Stimulated activated CD8-positive, alpha-beta memory T cell treated with anti-CD3 and anti-CD28 coated beads, Interleukin-7, amount 100 ng/mL, for 4 hours (primary cell): Measurements from ENCODE around the gene NFIX.
A peak's percentile ranks its signal among the peaks of the same experiment; 100 is the strongest.

Source experiments
- DNase-seq, 2 donors: peaks; one replicate each; pipeline ENCODE4 v3.0.0-alpha.2; 2020; ENCODE audit warnings: low read depth in 2 of 2

NFIX gene

DNA sequence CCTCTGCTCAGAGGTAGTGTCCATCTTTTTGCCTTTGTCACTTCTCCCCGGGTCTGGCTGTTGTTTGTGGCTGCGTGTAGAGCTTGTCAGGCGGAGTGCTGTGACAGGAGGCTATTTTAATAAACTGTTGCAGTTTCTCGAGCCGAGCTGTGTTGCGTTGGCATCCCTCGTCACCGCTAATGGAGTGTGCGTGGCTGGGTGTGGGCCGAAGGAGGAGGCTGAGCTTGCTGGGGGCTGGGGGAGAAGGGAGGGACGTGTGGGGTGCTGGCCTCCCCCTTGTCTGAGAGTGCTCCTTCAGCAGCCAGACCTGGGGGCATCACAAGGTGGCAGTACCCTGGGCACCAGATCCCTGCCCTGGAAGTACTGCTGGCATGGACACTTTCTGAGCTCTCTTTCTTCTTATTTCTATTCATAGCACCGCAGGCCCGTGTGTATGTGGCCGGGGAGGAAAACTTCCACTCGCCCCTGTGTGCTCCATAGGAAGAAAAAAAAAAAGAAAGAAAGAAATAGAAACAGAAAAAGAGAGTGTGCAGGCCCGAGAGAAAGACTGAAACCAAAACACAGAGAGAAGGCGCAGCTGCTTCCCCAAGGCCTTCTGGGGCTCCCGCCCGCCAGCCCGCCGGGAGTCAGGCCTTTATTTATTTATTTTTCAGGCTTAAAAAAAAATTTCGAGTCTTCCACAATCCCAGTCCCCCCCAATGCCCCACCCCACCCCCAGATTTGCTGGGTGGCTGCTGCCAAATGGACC lies 27.0 kb downstream of the NFIX start:
- DNase-seq: no peak

DNA sequence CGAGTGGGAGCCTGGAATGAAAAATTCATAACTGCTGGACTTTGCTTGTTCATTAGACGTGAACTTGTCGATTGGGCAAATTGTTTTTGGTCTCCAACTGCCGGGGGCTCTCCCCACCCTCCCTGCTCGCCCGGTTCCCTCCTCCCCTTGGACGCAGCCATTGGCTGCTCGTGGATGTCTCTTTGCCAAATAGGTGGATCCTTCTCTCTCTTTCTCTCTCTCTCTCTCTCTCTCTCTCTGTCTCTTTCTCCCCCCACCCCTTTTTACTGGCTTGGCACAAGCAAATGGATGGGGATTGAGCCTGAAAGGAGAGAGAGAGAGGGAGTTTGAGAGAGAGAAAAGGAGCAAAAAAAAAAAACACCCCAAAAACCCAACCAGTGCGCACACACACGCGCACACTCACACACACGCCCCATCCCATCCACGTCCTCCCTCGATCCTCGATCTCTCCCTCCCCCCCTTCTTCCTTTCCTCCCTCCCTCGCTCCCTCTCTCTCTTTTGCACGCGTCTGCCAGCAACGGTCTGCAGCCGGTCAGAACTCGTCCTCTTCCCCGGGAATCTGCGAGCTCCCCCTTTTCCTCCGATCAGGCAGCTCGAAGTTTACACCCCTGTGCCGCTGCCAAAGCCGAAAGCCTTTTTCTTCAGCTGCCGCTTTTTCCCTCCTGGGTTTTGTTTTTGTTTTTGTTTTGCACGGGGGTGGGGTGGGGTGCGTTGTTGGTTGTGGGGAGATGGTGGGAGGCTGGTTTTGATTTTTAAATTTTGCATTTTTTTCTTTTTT lies 27.8 kb downstream of the NFIX start:
- DNase-seq: no peak

DNA sequence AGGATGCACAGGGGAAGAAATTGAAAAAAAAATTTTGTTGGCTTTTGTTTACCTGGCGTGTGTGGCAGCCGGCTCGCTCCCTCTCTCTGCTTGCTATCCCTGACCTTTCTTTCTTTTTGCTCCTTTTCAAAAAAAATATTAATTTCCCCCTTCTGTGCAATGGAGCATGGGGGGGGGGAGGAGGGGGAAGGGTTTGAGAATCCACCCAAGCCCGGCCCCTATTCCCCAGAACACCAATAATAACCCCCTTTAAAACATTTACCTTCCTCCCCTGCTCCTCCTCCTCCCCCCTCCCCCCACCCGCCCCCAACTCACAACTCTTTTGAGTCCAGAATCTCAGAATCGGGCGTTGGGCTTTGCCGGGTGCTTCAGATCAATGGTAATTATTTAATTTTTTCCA lies 28.4 kb downstream of the NFIX start:
- no peak for DNase-seq

DNA sequence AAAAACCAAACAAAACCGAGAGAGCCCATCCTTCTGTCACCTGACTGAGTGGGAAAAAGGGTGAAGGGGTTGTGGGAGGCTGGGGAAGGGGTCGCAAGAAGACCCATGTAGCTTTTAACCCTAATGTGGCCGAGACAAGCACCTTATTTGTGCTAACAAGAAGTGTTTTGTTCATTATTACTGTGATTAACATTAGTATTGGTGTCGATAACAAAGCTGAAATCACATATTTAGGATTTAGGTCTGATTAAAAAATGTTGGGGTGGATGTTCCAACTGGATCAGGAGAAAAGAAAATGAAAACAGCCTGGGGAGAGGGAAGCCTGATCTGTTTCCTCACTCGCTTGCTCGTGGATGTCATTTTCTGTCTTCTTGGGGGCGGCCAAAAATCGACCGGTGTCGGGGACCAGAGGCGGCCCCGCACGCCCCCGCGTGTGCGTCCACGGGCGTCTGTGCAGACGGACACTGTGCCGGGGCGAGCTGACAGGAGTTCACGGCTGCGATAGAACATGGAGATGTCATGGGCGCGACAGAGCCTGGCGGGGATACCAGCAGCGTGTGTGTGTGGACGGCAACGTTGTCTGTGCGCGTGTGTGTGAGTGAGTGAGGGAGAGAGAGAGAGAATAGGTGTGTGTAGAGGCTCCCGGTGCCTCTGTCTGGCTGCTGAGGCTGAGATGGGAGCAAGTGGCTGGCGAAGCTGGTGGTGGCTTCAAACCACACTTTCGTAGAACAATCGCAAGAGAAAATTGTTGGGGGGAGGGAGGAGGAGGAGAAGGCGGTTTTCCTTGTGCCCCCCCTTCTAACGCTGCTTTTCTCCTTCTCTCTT lies 29.1 kb downstream of the NFIX start:
- no peak for DNase-seq

DNA sequence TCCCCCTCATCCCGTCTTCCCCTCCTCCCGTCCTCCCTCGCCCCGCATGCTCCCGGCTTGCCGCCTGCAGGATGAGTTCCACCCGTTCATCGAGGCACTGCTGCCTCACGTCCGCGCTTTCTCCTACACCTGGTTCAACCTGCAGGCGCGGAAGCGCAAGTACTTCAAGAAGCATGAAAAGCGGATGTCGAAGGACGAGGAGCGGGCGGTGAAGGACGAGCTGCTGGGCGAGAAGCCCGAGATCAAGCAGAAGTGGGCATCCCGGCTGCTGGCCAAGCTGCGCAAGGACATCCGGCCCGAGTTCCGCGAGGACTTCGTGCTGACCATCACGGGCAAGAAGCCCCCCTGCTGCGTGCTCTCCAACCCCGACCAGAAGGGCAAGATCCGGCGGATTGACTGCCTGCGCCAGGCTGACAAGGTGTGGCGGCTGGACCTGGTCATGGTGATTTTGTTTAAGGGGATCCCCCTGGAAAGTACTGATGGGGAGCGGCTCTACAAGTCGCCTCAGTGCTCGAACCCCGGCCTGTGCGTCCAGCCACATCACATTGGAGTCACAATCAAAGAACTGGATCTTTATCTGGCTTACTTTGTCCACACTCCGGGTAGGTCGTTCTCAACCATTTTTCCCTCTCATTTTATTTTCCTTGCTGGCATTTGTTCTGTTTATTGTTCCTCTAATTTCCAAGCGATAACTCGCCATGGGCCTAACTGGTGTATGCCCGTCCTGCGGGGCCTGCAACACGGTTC lies 29.8 kb downstream of the NFIX start:
- no peak for DNase-seq

DNA sequence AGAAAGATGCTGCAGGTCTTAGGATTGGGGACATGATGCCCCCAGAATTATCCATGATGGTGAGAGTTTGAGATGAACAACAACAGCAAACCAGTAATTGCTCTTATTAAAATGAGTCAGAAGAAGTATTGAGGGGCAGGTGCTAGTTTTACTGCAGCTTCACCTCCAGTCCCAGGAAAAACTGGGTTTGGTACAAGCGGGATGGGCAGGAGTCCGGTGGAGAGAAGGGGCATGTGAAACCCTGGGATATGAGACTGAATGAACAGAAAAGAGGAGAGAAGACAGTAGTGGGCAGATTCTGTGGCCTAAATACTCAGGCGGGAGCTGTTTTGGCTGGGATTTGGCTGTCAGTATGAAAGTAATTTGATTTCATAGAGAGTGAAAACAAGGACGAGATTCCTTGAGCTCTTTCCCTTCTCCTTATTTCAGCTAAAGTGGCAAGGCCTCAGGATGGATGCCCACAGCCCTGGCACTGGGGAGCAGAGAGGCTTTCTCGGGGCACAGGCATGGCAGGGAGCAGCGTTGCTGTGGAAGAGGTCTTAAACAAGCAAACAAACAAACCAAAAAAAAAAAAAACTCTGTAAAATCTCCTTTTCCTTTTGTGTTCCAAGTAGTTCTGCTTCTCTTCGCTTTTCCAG lies 30.7 kb downstream of the NFIX start:
- no peak for DNase-seq

DNA sequence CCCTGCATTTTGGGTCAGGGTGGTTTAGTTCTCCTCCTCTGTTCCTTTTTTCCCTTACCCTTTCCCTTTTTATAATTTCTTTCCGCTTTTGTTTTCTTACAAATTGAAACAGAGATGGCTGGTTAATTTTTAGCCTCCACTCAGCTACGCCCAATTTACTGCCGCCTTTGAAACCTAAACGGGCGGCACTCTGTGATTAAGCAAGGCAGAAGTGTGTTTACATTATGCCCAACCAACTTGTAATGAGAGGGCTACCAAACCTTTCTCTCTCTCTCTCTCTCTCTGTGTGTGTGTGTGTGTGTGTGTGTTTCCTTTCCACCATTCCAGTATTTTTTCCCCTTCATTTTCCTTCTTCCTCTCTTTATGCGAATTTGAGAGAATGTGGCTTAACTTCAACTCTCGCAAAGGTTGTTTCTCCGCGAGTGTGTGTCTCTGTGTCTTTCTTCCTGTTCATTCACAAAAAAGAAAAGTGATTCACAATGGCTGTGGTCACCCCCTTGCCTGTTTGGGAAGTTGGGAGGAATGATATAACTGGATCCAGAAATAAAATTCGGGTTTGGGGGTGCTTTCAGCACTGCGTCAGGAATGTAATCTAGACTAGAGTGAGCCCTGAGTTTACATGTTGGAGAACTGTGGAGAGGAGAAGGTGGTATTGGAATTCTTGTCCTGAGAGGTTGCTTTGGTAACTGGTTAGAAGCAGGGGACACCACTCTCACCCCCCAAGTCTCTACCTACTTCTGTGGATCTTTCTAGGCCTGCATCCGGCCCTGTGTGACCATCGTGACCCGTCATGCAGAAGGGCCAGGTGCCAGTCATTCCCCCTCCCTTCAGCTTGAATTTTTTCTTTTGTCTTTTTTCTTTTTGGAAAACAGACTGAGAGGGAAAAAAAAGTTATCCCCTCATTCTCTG lies 31.4 kb downstream of the NFIX start:
- no peak for DNase-seq

DNA sequence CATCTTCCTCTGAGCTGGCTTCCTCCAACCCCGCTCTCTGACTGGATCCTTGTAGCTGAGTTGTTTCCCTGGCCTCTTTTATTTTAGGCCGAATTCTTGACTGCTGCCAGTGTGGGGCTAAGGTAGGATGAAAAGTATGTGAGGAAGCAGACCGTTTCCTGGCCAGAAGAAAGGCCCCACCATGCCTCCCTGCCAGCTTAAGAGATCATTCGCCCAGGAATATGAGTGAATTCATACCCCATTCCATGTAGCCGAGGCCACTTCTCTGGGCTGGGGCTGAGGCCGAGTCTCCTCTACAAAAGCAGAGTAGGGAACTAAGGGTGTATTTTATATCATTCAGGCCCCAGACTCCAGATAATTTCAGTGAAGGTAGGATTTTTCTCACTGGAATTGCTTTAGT lies 32.3 kb downstream of the NFIX start:
- no peak for DNase-seq

DNA sequence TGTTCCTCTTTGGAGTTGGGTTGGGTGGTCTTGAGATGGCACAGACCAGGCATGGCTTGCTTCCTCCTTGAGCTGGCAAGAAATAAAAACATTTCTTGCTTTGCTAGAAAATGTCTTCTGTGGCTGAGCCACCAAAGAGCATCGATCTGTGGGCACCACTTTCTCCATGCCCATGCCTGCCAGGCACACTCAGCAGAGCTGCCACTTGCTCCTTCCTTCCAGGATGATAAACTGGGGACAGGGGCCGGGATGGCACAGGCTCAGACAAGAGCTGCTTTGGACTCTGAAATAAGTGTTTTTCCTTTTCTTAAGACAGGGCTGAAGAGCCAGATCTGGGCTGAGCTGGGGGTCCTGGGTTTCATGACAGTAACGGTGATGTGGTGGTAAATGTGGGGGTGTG lies 32.8 kb downstream of the NFIX start:
- no peak for DNase-seq

DNA sequence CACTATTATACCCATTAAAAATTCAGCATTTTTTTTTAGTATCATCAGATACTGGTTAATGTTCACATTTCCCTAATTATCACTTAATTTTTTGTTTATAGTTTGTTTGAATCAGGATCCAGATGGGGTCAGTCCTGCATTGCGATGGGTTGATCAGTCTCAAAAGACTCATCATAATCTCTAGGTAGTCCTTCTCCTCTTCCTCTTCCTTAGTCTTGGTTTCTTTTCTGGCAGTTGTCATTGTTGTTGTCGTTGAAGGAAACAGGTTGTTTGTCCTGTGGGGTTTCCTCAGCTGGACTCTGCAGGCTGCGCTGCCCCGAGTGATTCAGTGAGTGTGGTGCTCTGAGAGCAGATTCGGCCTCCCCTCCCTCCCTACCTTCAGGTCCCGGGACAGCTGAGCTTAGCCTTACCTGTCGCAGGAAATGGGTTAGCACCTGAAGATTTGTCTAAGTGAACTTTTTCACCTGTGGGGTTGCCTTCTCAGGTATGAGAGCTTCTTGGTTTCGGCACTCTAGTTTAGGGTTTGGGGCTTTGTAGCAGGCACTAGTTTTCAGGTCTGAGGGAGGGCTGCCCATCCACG lies 34.1 kb downstream of the NFIX start:
- no peak for DNase-seq

DNA sequence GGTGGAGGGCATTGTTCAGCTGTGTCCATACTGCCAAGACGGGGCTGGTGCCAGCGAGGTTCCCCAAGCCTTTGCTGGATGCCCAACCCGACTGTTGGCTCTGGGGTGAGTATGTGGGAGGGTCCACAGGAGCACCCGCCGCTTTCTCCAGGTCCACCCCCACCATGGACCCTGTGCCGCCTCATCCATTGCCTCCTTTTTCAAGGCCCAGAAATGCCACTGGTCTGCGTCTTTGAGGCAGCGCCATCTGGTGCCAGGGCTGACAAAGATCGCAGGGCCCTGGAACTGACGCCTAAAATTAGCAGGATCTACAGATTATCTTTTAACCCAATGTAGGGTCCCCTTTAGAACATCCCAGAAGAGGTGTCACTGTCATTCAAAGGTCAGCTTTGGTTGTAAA lies 34.6 kb downstream of the NFIX start:
- DNase-seq: no peak

DNA sequence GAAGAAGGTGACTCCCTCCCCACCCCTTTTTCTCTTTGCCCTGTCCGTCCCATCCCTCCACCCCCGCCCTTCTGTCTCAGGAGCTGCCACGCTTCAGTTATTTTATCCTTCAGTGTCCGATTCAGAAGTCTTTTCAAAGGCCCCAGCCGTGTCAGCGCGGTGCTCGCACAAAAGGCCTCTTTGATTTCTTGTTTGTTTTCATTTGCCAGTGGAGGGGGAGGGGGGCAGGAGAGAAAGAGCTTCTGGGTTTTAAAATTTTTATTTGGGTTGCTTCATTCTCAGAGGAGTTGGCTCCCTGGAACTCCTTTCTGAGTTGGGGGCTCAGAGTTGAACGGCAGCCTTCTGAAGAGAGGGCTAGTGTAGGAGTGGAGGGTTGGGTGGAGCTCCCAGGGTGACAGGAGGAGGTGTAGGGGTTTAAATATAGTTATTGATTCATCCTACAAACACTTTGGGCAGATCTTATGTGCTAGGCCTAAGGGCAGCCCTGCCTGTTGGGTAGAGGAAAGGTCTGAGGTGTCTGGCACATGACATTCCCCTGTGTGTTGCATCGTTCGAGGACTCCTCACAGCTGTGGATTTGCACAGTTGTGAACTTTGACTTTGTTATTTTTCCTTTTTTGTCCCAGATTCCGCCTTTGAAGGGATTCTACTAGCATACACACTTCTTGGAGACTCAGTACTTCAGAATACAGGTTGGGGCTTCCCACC lies 36.8 kb downstream of the NFIX start:
- no peak for DNase-seq

DNA sequence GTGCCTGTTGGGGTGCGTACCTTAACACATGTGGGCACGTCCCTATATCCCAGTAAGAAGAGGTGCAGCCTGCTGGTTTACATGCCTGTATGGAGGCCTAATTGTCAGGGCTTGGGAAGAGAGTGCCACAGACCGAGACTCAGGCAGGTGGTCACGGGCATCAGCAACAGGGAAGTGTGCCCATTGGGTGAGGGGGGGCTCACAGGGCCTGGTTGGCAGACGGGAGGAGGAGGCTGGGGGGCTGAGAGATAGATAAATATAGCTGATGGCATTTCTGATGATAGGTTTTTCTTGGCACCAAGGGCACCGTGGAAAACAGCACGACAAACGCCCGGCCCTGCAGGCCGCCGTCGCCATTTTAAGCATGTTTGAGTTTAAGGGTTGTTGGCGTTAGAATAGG lies 37.6 kb downstream of the NFIX start:
- DNase-seq: no peak

DNA sequence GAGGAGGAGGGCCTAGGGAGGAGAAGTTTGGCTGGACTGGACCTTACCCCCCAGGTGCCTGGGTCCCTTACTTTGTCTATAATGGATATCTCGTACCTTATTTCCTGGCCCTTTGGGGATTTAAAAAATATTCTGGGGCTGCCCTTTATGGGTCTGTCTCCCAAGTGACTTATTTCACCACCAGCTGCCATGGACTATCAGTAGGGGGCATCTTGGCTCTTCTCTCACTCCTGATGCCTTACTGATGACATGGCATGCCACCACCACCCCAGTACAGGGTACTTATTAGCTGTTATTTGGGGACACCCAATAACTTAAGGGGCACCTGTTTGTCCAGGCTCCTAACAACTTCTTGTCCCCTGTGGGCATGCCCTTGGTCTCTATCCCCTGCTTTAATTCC lies 38.0 kb downstream of the NFIX start:
- DNase-seq: no peak

DNA sequence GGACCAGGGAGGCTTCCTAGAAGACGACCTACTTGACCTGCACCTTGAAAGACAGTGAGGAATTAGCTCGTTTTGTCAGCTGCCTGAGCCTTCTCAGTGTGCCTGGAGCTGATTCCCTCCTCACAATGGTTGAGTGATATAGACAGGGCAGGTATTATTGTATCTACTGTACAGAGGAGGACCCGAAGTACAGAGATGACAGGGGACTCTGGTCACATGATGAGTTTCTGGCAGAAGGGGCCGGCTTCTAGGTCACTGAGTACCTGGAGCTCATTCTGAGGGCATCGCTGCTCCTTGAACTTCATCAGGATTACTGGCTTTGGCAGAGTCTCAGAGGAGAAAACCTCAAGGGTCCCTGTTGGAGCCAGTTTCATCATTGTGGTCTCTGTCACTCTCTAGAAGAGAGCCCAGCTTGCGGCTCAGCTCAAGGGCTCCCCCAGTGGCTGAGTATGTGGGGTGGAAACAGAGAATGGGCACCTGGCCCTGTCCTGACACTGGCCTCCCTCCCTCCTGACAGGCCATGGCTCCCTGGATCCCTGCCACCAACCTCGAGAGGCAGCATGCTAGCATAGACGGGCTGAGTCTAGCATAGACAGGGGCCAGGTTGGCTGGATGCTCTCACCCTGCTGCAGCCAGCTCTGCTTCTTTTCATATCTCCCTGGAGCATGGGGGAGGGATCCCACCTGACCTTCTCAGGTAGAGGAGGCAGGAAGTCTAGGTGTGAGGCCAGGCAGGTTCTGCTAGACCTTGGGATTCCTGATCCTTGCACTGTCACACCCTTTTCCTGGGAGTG lies 38.7 kb downstream of the NFIX start:
- peak; percentile 8 to 25 for DNase-seq

DNA sequence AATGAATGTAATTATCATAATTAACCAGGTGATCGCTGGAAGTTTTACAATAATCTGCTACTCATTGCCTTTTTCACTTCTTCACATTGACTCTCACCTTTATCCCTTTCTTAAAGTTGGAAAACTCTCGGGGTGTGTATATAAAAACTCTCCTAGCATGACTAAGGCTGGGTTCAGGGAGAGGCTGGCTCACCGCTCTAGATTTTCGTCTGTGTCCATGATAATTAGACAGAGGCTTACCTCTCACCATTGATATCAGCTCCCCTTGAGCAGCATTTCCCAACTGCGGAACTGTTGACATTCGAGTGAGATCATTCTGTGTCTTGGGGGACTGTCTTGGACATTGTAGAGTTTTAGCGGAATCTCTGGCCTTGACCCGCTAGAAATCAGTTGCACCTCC lies 39.4 kb downstream of the NFIX start:
- DNase-seq: no peak

DNA sequence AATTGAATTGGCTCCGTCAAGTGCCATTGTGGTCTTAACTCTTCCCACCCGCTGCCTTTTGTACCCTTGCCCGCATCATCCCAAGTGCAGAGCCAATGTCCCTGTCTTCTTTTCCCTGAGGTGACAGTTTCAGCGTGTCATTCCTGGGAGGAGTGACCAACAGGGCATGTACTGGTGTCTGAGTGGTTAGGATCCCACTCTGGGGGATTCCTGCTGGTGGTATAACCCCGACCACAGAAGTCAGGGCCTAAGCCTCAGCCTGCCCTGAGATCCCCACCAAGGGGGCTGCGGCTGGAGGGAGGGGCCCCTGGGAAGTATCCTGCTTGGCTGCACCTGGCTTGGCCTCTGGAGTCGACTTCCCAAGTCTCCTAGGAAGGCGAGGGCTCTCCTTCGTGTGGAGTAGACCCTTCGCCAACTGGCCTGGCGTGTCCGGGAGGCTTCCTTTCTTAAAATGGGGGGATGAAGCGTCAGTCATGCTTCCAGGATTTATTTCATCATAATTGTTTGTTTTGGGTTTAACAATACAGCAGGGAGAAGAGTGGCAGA lies 40.6 kb downstream of the NFIX start:
- DNase-seq: no peak

DNA sequence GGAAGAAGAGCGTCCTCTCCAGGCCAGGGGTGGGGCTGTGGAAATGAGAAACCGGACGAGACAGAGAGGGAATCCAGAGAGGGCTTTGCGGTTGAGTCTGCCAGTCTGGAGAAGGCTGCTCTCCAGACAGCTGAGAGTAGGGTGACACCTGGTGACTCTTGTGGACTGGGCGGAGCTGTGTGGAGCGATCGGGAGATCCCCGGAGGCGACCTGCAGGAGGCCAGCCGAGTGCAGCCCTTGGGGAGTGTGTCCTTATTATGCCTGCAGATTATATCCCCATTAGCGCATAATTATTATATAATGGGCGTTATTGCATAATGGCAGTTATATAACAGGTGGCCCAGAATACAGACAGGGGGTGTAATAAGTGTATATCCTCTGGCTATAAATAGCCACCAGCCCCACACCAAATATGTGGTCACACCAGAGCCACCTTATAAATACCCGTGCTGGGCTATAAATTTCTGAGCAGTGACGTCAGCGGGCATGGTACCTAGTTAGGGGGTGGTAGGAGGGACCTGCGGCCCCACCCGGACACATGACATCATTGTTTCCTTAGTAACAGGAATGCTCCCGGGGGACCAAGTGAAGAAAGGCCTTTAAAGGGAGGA lies 41.2 kb downstream of the NFIX start:
- DNase-seq: no peak
